SW 1271 (cell line): Measurements from ENCODE around the gene LMCD1.
A peak's percentile ranks its signal among the peaks of the same experiment; 100 is the strongest.

Experiments used
- DNase-seq, 2 experiments: peaks; one replicate each; lab custom pipeline; 2025; lab: John Stamatoyannopoulos, UW

LMCD1 gene

GRCh38 chr3:8619548-8619947 lies 117.9 kb downstream of the LMCD1 start:
- DNase-seq: no peak

- DNase-seq: no peak
Observed at GRCh38 chr3:8621141-8621540, 119.5 kb downstream of the LMCD1 start.

GRCh38 chr3:8621872-8622271 lies 120.2 kb downstream of the LMCD1 start:
- no peak for DNase-seq

- peak in 1 of 2 experiments; percentile 52 for DNase-seq
Observed at GRCh38 chr3:8622873-8623691, 121.5 kb downstream of the LMCD1 start.

- DNase-seq: no peak
Observed at GRCh38 chr3:8623741-8624140, 122.1 kb downstream of the LMCD1 start.
